CMK (cell line): ENCODE results near the gene CENPO.

ENCODE experiments used
- DNase-seq: peaks from one replicate; pipeline ENCODE4 v3.0.0-alpha.2; 2010; ENCODE audit warnings: low read depth

Gene CENPO

GRCh38 chr2:24860631-24861030 is 67.4 kb downstream of the CENPO start:
- DNase-seq = no peak

DNA sequence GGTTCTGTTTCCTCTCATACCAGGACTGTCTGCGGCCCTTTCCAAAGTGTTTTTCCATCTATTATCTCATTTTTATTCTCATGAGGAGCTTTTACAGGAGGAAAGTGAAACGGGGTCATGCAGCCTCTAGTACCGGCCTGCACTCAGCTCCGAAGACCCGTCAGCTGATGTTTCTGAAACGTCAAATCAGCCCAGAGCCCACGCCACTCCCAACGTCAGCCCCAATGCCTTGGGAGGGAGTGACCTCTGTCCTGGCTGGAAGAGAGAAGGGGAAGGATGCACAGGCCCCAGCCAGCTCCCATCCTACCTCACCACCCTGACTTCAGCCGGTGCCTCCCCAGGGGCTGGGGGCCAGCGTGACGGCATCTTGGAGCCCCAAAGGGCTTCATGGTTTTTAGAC is 68.3 kb downstream of the CENPO start:
- DNase-seq = no peak

GRCh38 chr2:24863641-24864040 is 70.4 kb downstream of the CENPO start:
- no peak for DNase-seq

DNA sequence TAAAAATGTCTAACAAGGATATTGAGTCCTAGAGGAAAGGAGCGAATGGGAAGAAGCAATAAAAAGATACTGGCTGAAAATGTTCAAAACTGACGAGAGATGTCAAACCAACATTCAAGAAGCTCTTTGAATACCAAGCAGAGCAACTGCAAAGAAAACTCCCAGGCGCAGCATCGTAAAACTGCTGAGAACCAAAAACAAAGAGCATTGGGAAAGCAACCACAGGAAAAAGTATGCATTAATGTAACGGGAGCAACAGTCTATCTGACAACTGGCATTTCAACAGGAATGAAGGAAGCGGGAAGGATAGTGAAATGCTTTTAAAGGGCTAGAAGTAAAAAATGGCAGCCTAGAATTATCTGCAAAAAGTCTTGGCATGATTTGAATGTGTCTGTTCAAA is 73.7 kb downstream of the CENPO start:
- no peak for DNase-seq

DNA sequence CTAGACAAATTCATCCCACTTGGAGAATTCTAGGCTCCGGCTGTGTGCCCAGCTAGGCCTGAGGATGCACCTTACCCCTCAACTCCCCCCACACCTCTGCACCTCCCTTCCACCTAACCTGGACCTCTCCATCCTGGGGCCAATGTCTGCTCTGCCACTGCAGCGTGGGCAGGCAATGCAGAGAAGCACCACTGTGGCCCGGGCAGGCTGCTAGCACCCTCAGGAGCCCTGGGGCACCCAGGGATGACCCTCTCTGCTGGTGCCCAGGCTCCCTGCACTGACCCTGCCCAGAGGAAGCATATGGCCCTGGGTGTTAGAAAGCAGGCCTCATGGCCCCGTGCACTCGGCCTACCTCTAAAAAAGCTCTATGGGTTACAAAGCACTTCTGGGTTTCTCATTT is 77.2 kb downstream of the CENPO start:
- no peak for DNase-seq

DNA sequence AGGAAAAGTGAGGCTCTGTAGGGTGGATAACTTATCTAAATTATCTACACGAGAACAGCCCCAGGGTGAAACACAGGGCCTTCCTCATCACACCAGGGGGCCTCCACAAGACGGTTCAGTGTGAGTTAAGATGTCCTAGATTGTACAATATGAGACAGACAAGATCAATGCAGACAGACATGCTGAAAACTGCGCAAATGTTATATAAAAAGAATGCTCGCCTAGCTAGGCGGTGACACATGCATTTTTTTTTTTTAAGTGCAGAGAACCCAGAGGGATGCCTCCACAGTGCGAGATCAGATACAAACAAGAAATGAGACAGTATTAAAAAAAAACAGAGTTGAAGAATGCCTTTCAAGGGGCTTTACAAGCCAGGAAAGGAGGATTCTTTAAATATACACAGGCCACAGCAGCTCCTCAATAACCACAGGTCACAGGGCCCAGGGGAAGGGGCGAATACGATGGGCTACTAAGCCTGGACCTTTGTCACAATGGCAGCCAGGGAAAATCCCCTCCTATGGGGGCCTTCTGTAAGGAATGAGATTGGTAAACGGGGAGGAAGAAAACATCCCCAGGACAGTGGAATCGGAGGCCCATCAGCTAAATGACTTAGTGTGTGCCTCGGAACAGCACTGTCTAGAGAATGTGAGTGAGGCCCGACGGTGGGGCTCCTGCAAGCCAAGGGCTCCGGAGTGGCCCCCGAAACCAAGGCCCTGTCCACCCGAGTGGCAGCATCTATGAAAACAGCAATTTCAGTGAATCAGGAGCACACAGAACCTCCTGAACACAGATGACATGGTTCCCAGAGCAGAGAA is 77.9 kb downstream of the CENPO start:
- no peak for DNase-seq

GRCh38 chr2:24871852-24872333 is 78.7 kb downstream of the CENPO start:
- DNase-seq = no peak
